HEK293 (cell line): ENCODE data around the gene PODN.

Experiments
- CTCF ChIA-PET: fragments of 350-600 bp; formaldehyde crosslinking; extraction: SDS; loops from one replicate; lab custom pipeline; 2021; ENCODE audit warnings: antibody characterized with exemption; lab: Yijun Ruan, JAX
- POLR2A ChIA-PET: fragments of 300-600 bp; formaldehyde crosslinking; extraction: SDS; loops from one replicate; lab custom pipeline; 2020; ENCODE audit warnings: antibody characterized with exemption, inconsistent platforms; lab: Yijun Ruan, JAX
- H3K27ac ChIP-seq: fragments of 200-500 bp; sonication (Bioruptor generic); 2 replicates; pipeline ENCODE4 v1.5.1; 2014; ENCODE audit warnings: low read depth, low read length, control low read depth, inconsistent platforms; ENCODE audit errors: extremely low read depth
- H3K36me3 ChIP-seq, 2 experiments: fragments of 200-500 bp in 1 of 2; sonication (Bioruptor generic) in 1 of 2; 1 replicate in 1 of 2; 2 replicates in 1 of 2; pipeline ENCODE4 v1.5.1; 2014 to 2017; ENCODE audit warnings: inconsistent platforms in 2 of 2, low read length in 2 of 2; ENCODE audit not compliant: control insufficient read depth in 2 of 2, insufficient read depth in 1 of 2
- H3K4me1 ChIP-seq: fragments of 200-500 bp; sonication (Bioruptor generic); 2 replicates; pipeline ENCODE4 v1.5.1; 2014; ENCODE audit warnings: mild to moderate bottlenecking, low read length, inconsistent platforms; ENCODE audit not compliant: control insufficient read depth, insufficient read depth
- H3K4me3 ChIP-seq: 2 replicates; pipeline ENCODE4 v1.5.1; 2011; ENCODE audit warnings: low read depth, mild to moderate bottlenecking, control low read depth, low read length, moderate library complexity
- H3K9me3 ChIP-seq: fragments of 200-500 bp; sonication (Bioruptor generic); 2 replicates; pipeline ENCODE4 v1.5.1; 2014; ENCODE audit warnings: low read depth, low read length, inconsistent platforms; ENCODE audit not compliant: control insufficient read depth, insufficient read depth
- KLF10 ChIP-seq: fragments of 450-650 bp; IDR thresholded peaks from 2 replicates; pipeline ENCODE4 v1.5.1; 2018; ENCODE audit warnings: missing biosample characterization, mild to moderate bottlenecking, missing genetic modification characterization
- PRDM10 ChIP-seq: fragments of 450-650 bp; formaldehyde crosslinking; IDR thresholded peaks from 2 replicates; pipeline ENCODE4 v1.5.1; 2016; ENCODE audit warnings: missing biosample characterization, missing genetic modification characterization
- PRDM2 ChIP-seq: fragments of 450-650 bp; formaldehyde crosslinking; IDR thresholded peaks from 2 replicates; pipeline ENCODE4 v1.5.1; 2016; ENCODE audit warnings: missing biosample characterization, missing genetic modification characterization, borderline replicate concordance
- REPIN1 ChIP-seq: fragments of 450-650 bp; formaldehyde crosslinking; IDR thresholded peaks from 2 replicates; pipeline ENCODE4 v1.5.1; 2017; ENCODE audit warnings: missing biosample characterization, missing genetic modification characterization, low read depth
- ZNF350 ChIP-seq: fragments of 450-650 bp; formaldehyde crosslinking; IDR thresholded peaks from 2 replicates; pipeline ENCODE4 v1.5.0; 2017; ENCODE audit warnings: missing biosample characterization, mild to moderate bottlenecking, missing genetic modification characterization
- ZNF394 ChIP-seq: fragments of 450-650 bp; formaldehyde crosslinking; IDR thresholded peaks from 2 replicates; pipeline ENCODE4 v1.5.1; 2016; ENCODE audit warnings: missing biosample characterization, missing genetic modification characterization, mild to moderate bottlenecking, moderate library complexity, borderline replicate concordance
- ZNF404 ChIP-seq: fragments of 450-650 bp; formaldehyde crosslinking; IDR thresholded peaks from 2 replicates; pipeline ENCODE4 v1.5.1; 2017; ENCODE audit warnings: missing biosample characterization, missing genetic modification characterization
- ZNF423 ChIP-seq: fragments of 450-650 bp; formaldehyde crosslinking; IDR thresholded peaks from 2 replicates; pipeline ENCODE4 v1.5.1; 2016; ENCODE audit warnings: missing biosample characterization, missing genetic modification characterization
- ZNF48 ChIP-seq: fragments of 450-650 bp; formaldehyde crosslinking; IDR thresholded peaks from 2 replicates; pipeline ENCODE4 v1.5.1; 2016; ENCODE audit warnings: missing biosample characterization, missing genetic modification characterization
- ZNF488 ChIP-seq: fragments of 450-650 bp; formaldehyde crosslinking; IDR thresholded peaks from 2 replicates; pipeline ENCODE4 v1.5.1; 2016; ENCODE audit warnings: missing biosample characterization, missing genetic modification characterization
- ZNF514 ChIP-seq: fragments of 450-650 bp; formaldehyde crosslinking; IDR thresholded peaks from 2 replicates; pipeline ENCODE4 v1.5.1; 2016; ENCODE audit warnings: missing biosample characterization, missing genetic modification characterization
- ZNF518A ChIP-seq: fragments of 450-650 bp; formaldehyde crosslinking; conservative IDR thresholded peaks from 2 replicates; pipeline ENCODE4 v1.5.1; 2016; ENCODE audit warnings: low read depth, missing biosample characterization, missing genetic modification characterization
- ZNF585B ChIP-seq: fragments of 450-650 bp; formaldehyde crosslinking; IDR thresholded peaks from 2 replicates; pipeline ENCODE4 v1.5.1; 2016; ENCODE audit warnings: missing biosample characterization, missing genetic modification characterization
- ZNF843 ChIP-seq: fragments of 450-650 bp; formaldehyde crosslinking; IDR thresholded peaks from 2 replicates; pipeline ENCODE4 v1.5.1; 2016; ENCODE audit warnings: missing biosample characterization, missing genetic modification characterization

The PODN gene

GRCh38 chr1:53129891-53130597 is 68.0 kb downstream of the PODN start:
- CTCF ChIA-PET, result interaction anchor here (0.6 to 0.9 kb wide), 4 partner anchors 44 to 460 kb away, joined by 3 to 6 read pairs (median 3); no protein-coding TSS in a partner anchor
- Histone ChIP-seq H3K4me1 (no peaks in the 10 kb centered on the region), H3K9me3 (no peaks in the 10 kb centered on the region), H3K4me3 (no peak overlapping the region), H3K27ac (no peak overlapping the region), H3K36me3 (no peaks in the 10 kb centered on the region)
- TF ChIP-seq ZNF518A (tag by site-specific recombination) (no peak), REPIN1 (tag by site-specific recombination) (no peak), ZNF843 (no peak), ZNF488 (tag by site-specific recombination) (no peak), ZNF48 (tag by site-specific recombination) (no peak), ZNF423 (tag by site-specific recombination) (no peak), ZNF350 (tag by site-specific recombination) (no peak), KLF10 (tag by site-specific recombination) (no peak)
- POLR2A ChIA-PET, result no interaction called here

- CTCF ChIA-PET, result interaction anchor here (0.6 to 0.9 kb wide), 2 partner anchors 51 to 460 kb away, joined by 3 to 6 read pairs; no protein-coding TSS in a partner anchor
- Histone ChIP-seq H3K36me3 (no peaks in the 10 kb centered on the region), H3K4me3 (no peak overlapping the region), H3K9me3 (no peaks in the 10 kb centered on the region), H3K27ac (no peak overlapping the region), H3K4me1 (no peaks in the 10 kb centered on the region)
- POLR2A ChIA-PET, result no interaction called here
- TF ChIP-seq ZNF394, result no peak
- TF ChIP-seq ZNF404 (tag by site-specific recombination), result no peak
- TF ChIP-seq ZNF514 (tag by site-specific recombination), result no peak
- no peak for TF ChIP-seq PRDM2 (tag by site-specific recombination)
- TF ChIP-seq ZNF585B (tag by site-specific recombination), result no peak
- no peak for TF ChIP-seq PRDM10 (tag by site-specific recombination)
Measured at GRCh38 chr1:53130598-53130877, 68.5 kb downstream of the PODN start.
